HCT116 (cell line): ENCODE measurements around the gene FRZB. TPM values are rescaled to one million over a fixed set of nuclear protein-coding genes. Genes with fewer than 3 reads are reported as not detected.
"Not testable (repeated sequence)": the region's sequence is repeated elsewhere in the genome, so short reads cannot be mapped to it uniquely, and the experiment has no call there.

Experiments used
- ATAC-seq: fragments of 200-7000 bp; cut with Tn5 transposase; 2 replicates; pipeline ENCODE4 v1.9.1; 2020; ENCODE audit warnings: mild to moderate bottlenecking, moderate library complexity
- BruUV-seq: library from RNA; stranded (reverse); fragments of 400-500 nt; replicated peaks from 2 replicates; lab custom pipeline; 2021; lab: Mats Ljungman, UMichigan
- CTCF ChIA-PET: fragments of 300-600 bp; sonication (Branson Sonifier 250); formaldehyde crosslinking; loops from one replicate; lab custom pipeline; 2021; ENCODE audit warnings: antibody characterized with exemption; lab: Charles Lee
- POLR2A ChIA-PET: fragments of 300-600, 350-600 bp; sonication (Branson Sonifier 250); formaldehyde crosslinking; loops from one replicate; lab custom pipeline; 2021; ENCODE audit warnings: antibody characterized with exemption; lab: Charles Lee
- RAD21 ChIA-PET, 2 experiments: fragments of 300-600 bp; sonication (Branson Sonifier 250); formaldehyde crosslinking; loops; one replicate each; lab custom pipeline; 2023; ENCODE audit warnings: low total read pairs in 2 of 2; ENCODE audit not compliant: uncharacterized antibody in 2 of 2, unreplicated experiment in 2 of 2, low non-redundant PET in 1 of 2; lab: Charles Lee
- DNase-seq: peaks from one replicate; pipeline ENCODE4 v3.0.0-alpha.2; 2010; ENCODE audit warnings: low read depth, low spot score
- H2AFZ ChIP-seq: fragments of 200-600 bp; shearing (Covaris generic), sonication (generic); 2 replicates; pipeline ENCODE4 v1.6.1; 2017; ENCODE audit warnings: low read depth, mixed run types, mixed read lengths, antibody characterized with exemption, low read length; ENCODE audit not compliant: poor library complexity, severe bottlenecking
- H3K27ac ChIP-seq: 2 replicates; pipeline ENCODE4 v1.5.1; 2012; ENCODE audit warnings: low read depth, low read length
- H3K27me3 ChIP-seq: fragments of 200-600 bp; sonication (generic); 2 replicates; pipeline ENCODE4 v1.6.1; 2016; ENCODE audit warnings: mixed run types, low read length, mixed read lengths; ENCODE audit not compliant: insufficient read depth
- H3K36me3 ChIP-seq, 2 experiments: fragments of 200-500 bp in 1 of 2; fragments of 200-600 bp in 1 of 2; sonication (Bioruptor generic) in 1 of 2; sonication (generic) in 1 of 2; 2 replicates each; pipeline versions ENCODE4 v1.5.1 to v1.6.1; 2014 to 2016; ENCODE audit warnings: low read length in 2 of 2, inconsistent platforms in 1 of 2, mixed read lengths in 1 of 2, mixed run types in 1 of 2; ENCODE audit not compliant: insufficient read depth in 2 of 2, control insufficient read depth in 1 of 2
- H3K4me1 ChIP-seq, 2 experiments: fragments of 200-600 bp in 1 of 2; sonication (generic) in 1 of 2; 2 replicates each; pipeline versions ENCODE4 v1.5.1 to v1.6.1; 2012 to 2017; ENCODE audit warnings: low read length in 2 of 2, inconsistent platforms in 1 of 2, mild to moderate bottlenecking in 1 of 2, mixed read lengths in 1 of 2, mixed run types in 1 of 2, moderate library complexity in 1 of 2; ENCODE audit not compliant: insufficient read depth in 2 of 2, control insufficient read depth in 1 of 2
- H3K4me2 ChIP-seq: fragments of 200-600 bp; sonication (generic); 2 replicates; pipeline ENCODE4 v1.6.1; 2017; ENCODE audit warnings: mixed run types, low read length, mixed read lengths
- H3K4me3 ChIP-seq, 2 experiments: fragments of 200-600 bp in 1 of 2; sonication (generic) in 1 of 2; replicated peaks in 1 of 2; 2 replicates each; pipeline ENCODE4 v1.5.1; 2011 to 2016; ENCODE audit warnings: low read length in 2 of 2, control low read depth in 1 of 2, low read depth in 1 of 2, mild to moderate bottlenecking in 1 of 2, mixed read lengths in 1 of 2, mixed run types in 1 of 2
- H3K79me2 ChIP-seq: fragments of 200-600 bp; sonication (generic); 2 replicates; pipeline ENCODE4 v1.6.1; 2017; ENCODE audit warnings: mild to moderate bottlenecking, mixed run types, low read length, moderate library complexity, mixed read lengths; ENCODE audit not compliant: insufficient read depth
- H3K9ac ChIP-seq: fragments of 200-600 bp; sonication (generic); 2 replicates; pipeline ENCODE4 v1.6.1; 2016; ENCODE audit warnings: low read length, mixed read lengths
- H3K9me2 ChIP-seq: fragments of 200-600 bp; sonication (generic), shearing (Covaris generic); 2 replicates; pipeline ENCODE4 v1.6.1; 2017; ENCODE audit warnings: mixed run types, mild to moderate bottlenecking, moderate library complexity; ENCODE audit not compliant: insufficient read depth
- H3K9me3 ChIP-seq, 2 experiments: fragments of 200-500 bp in 1 of 2; fragments of 200-600 bp in 1 of 2; sonication (Bioruptor generic) in 1 of 2; sonication (generic) in 1 of 2; 2 replicates each; pipeline ENCODE4 v1.6.1; 2014 to 2017; ENCODE audit warnings: low read length in 2 of 2, mixed read lengths in 2 of 2, inconsistent platforms in 1 of 2, low read depth in 1 of 2, mild to moderate bottlenecking in 1 of 2, mixed run types in 1 of 2, moderate library complexity in 1 of 2; ENCODE audit not compliant: control insufficient read depth in 1 of 2, insufficient read depth in 1 of 2
- H4K20me1 ChIP-seq: fragments of 200-600 bp; sonication (generic), shearing (Covaris generic); 2 replicates; pipeline ENCODE4 v1.6.1; 2017; ENCODE audit warnings: mixed run types, mild to moderate bottlenecking, moderate library complexity; ENCODE audit not compliant: insufficient read depth
- CBX3 ChIP-seq: IDR thresholded peaks from 2 replicates; pipeline ENCODE4 v1.6.1; 2012; ENCODE audit warnings: low read depth
- CEBPB ChIP-seq: IDR thresholded peaks from 2 replicates; pipeline ENCODE4 v1.6.1; 2012; ENCODE audit warnings: low read depth
- EGR1 ChIP-seq: IDR thresholded peaks from 2 replicates; pipeline ENCODE4 v1.6.1; 2012; ENCODE audit warnings: low read depth
- ELF1 ChIP-seq: IDR thresholded peaks from 2 replicates; pipeline ENCODE4 v1.6.1; 2012; ENCODE audit warnings: low read depth, borderline replicate concordance
- EZH2phosphoT487 ChIP-seq: fragments of 200-600 bp; IDR thresholded peaks from 2 replicates; pipeline ENCODE4 v1.6.1; 2018; ENCODE audit warnings: antibody characterized with exemption, borderline replicate concordance
- FOSL1 ChIP-seq: IDR thresholded peaks from 2 replicates; pipeline ENCODE4 v1.6.1; 2012; ENCODE audit warnings: low read depth
- JUND ChIP-seq: IDR thresholded peaks from 2 replicates; pipeline ENCODE4 v1.6.1; 2012
- POLR2AphosphoS5 ChIP-seq: IDR thresholded peaks from 2 replicates; pipeline ENCODE4 v1.6.1; 2011; ENCODE audit warnings: mild to moderate bottlenecking, low read depth, low read length, moderate library complexity
- RAD21 ChIP-seq: IDR thresholded peaks from 2 replicates; pipeline ENCODE4 v1.6.1; 2012; ENCODE audit warnings: low read depth, mild to moderate bottlenecking
- SIN3A ChIP-seq: IDR thresholded peaks from 2 replicates; pipeline ENCODE4 v1.6.1; 2012; ENCODE audit warnings: low read depth
- SP1 ChIP-seq: IDR thresholded peaks from 2 replicates; pipeline ENCODE4 v1.6.1; 2012; ENCODE audit warnings: low read depth
- SRF ChIP-seq: IDR thresholded peaks from 2 replicates; pipeline ENCODE4 v1.6.1; 2012; ENCODE audit warnings: low read depth
- TCF7L2 ChIP-seq: IDR thresholded peaks from 2 replicates; pipeline ENCODE4 v1.7.0; 2011; ENCODE audit warnings: borderline replicate concordance, inconsistent platforms; ENCODE audit not compliant: insufficient read depth, insufficient read length; ENCODE audit errors: extremely low read depth
- ZFX ChIP-seq: fragments of 450-650 bp; IDR thresholded peaks from 2 replicates; pipeline ENCODE4 v1.6.1; 2017
- ZNF274 ChIP-seq: fragments of 200-500 bp; sonication (Bioruptor generic); IDR thresholded peaks from 2 replicates; pipeline ENCODE4 v1.6.1; 2014; ENCODE audit warnings: mild to moderate bottlenecking, low read depth, low read length, inconsistent platforms
- intact Hi-C: fragments of 100-400 bp; cut with micrococcal nuclease; formaldehyde crosslinking; loops from 2 replicates; pipeline ENCODE4 v1.10.0; 2022
- total RNA-seq: library from RNA; stranded (reverse); gene quantifications from one replicate; pipeline ENCODE4 v1.2.1, GENCODE V29; 2021; ENCODE audit not compliant: unreplicated experiment
- TF ChIP-seq, protein P1 (sequence below), 3 experiments: fragments of 200-600 bp in 1 of 3; sonication (generic) in 1 of 3; IDR thresholded peaks in 2 of 3; conservative IDR thresholded peaks in 1 of 3; 2 replicates each; pipeline ENCODE4 v1.5.1; 2012 to 2017; ENCODE audit warnings: low read depth in 2 of 3, low read length in 2 of 3, antibody characterized with exemption in 1 of 3, borderline replicate concordance in 1 of 3, control low read depth in 1 of 3, mild to moderate bottlenecking in 1 of 3, mixed read lengths in 1 of 3, mixed run types in 1 of 3, moderate library complexity in 1 of 3; ENCODE audit not compliant: insufficient read depth in 1 of 3
- TF ChIP-seq, protein P2 (sequence below): IDR thresholded peaks from 2 replicates; pipeline ENCODE4 v1.6.1; 2012
- TF ChIP-seq, protein P3 (sequence below): IDR thresholded peaks from 2 replicates; pipeline ENCODE4 v1.6.1; 2012

The FRZB gene
- total RNA-seq, 1 experiment from 2014 or later, result 0.49 TPM

DNA sequence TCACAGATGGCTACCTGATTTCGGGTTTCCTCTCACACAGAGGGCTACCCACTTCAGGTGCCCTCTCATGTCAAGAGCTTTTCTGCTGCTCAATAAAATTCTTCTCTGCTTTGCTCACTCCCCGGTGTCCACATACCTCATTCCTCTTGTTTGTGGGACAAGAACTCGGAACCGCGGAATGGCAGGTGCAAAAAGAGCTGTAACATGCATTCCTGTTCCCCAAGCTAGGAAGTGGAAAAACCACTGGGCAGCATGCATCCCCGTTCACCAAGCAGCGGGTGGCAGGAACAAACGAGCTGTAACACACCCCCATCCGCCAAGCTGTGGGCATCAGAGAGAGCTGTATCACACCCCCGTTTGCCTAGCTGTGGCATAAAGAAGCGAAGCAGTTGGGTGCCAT, 27.2 kb upstream of the FRZB start:
- Histone ChIP-seq H2AFZ (no peak overlapping the region), H3K36me3 (no peaks in the 10 kb centered on the region), H3K27ac (no peak overlapping the region), H3K79me2 (no peaks in the 10 kb centered on the region), H3K4me1 (no peaks in the 10 kb centered on the region), H3K4me3 (no peak overlapping the region), H3K4me2 (no peak overlapping the region), H3K9me2 (no peaks in the 10 kb centered on the region), H3K9ac (no peak overlapping the region), H3K9me3 (no peaks in the 10 kb centered on the region), H3K27me3 (no peaks in the 10 kb centered on the region), H4K20me1 (no peaks in the 10 kb centered on the region; the same call in 1 of the 2 replicates)
- BruUV-seq, result no TSS peak
- TF ChIP-seq POLR2AphosphoS5 (no peak), EGR1 (no peak), CBX3 (no peak), EZH2phosphoT487 (no peak), SP1 (no peak), SRF (no peak), ZFX (no peak), FOSL1 (no peak), TCF7L2 (no peak), RAD21 (no peak), ELF1 (no peak), CEBPB (no peak), JUND (no peak), ZNF274 (no peak), SIN3A (no peak)
- TF ChIP-seq, protein P1, sequence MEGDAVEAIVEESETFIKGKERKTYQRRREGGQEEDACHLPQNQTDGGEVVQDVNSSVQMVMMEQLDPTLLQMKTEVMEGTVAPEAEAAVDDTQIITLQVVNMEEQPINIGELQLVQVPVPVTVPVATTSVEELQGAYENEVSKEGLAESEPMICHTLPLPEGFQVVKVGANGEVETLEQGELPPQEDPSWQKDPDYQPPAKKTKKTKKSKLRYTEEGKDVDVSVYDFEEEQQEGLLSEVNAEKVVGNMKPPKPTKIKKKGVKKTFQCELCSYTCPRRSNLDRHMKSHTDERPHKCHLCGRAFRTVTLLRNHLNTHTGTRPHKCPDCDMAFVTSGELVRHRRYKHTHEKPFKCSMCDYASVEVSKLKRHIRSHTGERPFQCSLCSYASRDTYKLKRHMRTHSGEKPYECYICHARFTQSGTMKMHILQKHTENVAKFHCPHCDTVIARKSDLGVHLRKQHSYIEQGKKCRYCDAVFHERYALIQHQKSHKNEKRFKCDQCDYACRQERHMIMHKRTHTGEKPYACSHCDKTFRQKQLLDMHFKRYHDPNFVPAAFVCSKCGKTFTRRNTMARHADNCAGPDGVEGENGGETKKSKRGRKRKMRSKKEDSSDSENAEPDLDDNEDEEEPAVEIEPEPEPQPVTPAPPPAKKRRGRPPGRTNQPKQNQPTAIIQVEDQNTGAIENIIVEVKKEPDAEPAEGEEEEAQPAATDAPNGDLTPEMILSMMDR (IDR thresholded peaks at IDR 0.05 in 2 of 3, conservative IDR thresholded peaks at IDR 0.05 in 1 of 3; ENCODE audit: borderline replicate concordance in 1 of 3, insufficient read depth in 1 of 3, low read depth in 2 of 3, low read length in 2 of 3), result no peak
- TF ChIP-seq, protein P2, sequence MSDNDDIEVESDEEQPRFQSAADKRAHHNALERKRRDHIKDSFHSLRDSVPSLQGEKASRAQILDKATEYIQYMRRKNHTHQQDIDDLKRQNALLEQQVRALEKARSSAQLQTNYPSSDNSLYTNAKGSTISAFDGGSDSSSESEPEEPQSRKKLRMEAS, result no peak
- TF ChIP-seq, protein P3, sequence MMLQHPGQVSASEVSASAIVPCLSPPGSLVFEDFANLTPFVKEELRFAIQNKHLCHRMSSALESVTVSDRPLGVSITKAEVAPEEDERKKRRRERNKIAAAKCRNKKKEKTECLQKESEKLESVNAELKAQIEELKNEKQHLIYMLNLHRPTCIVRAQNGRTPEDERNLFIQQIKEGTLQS, result no peak
- ATAC-seq (no peak), DNase-seq (no peak)
- ChIA-PET RAD21 (no interaction called here), CTCF (no interaction called here), POLR2A (no interaction called here)
- intact Hi-C loops, result no loop called here

DNA sequence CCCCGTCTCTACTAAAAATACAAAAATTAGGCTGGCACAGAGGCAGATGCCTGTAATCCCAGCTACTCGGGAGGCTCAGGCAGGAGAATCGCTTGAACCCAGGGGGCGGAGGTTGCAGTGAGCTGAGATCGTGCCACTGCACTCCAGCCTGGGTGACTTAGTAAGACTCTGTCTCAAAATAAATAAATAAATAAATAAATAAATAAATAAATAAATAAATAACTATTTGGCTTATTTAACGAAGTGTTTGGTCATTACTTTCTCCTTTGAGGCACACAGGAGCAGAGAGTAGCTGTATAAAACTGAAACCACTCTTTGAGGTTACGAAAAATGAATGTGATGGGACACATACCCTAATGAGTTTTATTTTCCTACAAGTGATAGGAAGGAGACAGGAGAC, 26.6 kb upstream of the FRZB start:
- H3K27me3 ChIP-seq, CTCF ChIA-PET, H3K79me2 ChIP-seq, DNase-seq, H2AFZ ChIP-seq, intact Hi-C loops, POLR2A ChIA-PET, ATAC-seq, H4K20me1 ChIP-seq, RAD21 ChIA-PET, H3K4me3 ChIP-seq, H3K9me3 ChIP-seq, BruUV-seq, H3K9me2 ChIP-seq, H3K4me1 ChIP-seq, H3K36me3 ChIP-seq, H3K4me2 ChIP-seq, H3K9ac ChIP-seq, H3K27ac ChIP-seq: not testable (repeated sequence)
